ENCODE measurements around the gene RABL6. TPM values are rescaled to one million over a fixed set of nuclear protein-coding genes. Genes with fewer than 3 reads are reported as not detected.
A peak's percentile ranks its signal among the peaks of the same experiment; 100 is the strongest.

RABL6 gene
- total and polyA plus RNA-seq, 2 of the 4 experiments (the other 2 are of a cell fraction): 37.1 to 47.5 TPM

DNA sequence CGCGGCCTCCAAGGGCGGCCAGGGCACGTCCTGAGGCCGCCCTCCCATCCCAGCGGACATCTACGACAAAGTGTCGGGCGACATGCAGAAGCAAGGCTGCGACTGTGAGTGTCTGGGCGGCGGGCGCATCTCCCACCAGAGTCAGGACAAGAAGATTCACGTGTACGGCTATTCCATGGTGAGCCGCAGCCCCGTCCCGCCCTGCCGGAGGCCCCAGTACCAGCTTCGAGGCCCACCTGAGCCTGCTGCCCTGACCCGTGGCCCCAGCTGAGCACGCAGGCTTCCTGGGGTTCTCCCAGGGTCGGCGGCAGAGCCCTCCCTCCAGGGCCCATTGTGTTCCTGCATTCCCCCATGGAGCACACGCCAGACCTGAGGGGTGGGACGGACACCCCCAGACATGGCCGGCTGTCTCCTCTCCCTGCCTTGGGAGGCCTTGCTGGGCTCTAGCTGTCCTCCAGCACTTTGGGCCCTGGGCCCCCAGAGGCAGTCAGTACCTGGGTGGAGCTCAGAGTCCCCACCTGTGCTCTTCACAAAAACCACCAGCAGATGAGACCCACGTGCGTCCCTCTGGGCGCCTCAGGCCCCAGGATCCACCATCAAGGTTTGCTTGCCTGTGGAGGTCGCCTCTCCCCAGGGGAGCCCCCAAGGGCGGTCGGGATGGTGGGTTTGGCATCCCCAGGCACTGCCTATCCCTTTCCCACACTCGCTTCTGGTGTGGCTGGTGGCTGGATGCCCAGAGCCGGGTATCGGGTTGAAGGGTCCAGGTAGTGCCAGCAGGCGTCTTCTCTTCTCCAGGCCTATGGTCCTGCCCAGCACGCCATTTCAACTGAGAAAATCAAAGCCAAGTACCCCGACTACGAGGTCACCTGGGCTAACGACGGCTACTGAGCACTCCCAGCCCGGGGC is 42.5 kb downstream of the RABL6 start:
- Histone ChIP-seq H3K23ac (ENCODE audit: low read depth, low read length) (peak overlapping the region; percentile 89), H4K91ac (ENCODE audit: insufficient read depth, low read depth, low read length) (peak overlapping the region; percentile 41; the same call in 1 of the 2 replicates), H3K4me2 (ENCODE audit: low read depth, low read length) (peak overlapping the region; percentile 90), H3K18ac (ENCODE audit: low read depth, low read length) (no peak overlapping the region), H3K79me1 (ENCODE audit: low read depth in 1 of 2, low read length in 2 of 2) (peaks cover 9 to 21% of the 10 kb centered on the region in 2 experiments; a peak in 2 of 4 replicates), H3K27ac (ENCODE audit: insufficient read depth, low read length) (peak overlapping the region; percentile 81), H3K9ac (ENCODE audit: low read depth, low read length) (peak overlapping the region; percentile 90), H3K36me3 (ENCODE audit: control insufficient read depth, insufficient read depth, low read length) (peaks cover 14% of the 10 kb centered on the region; the same call in 1 of the 2 replicates), H4K8ac (ENCODE audit: low read depth in 2 of 2, low read length in 2 of 2) (peak overlapping the region; percentile 78 to 90; a peak in 3 of 4 replicates), H2AK9ac (replicated peaks; ENCODE audit: low read depth, low read length, poor library complexity) (peak overlapping the region; percentile 100), H3K9me1 (ENCODE audit: insufficient read depth, low read length) (no peaks in the 10 kb centered on the region), H3K4me1 (ENCODE audit: control insufficient read depth, insufficient read depth, low read length) (peaks cover 9% of the 10 kb centered on the region), H2AK5ac (ENCODE audit: low read depth, low read length) (peak overlapping the region; percentile 99), H3K9me3 (ENCODE audit: control insufficient read depth, insufficient read depth, low read length) (peaks cover 6% of the 10 kb centered on the region; the same call in 1 of the 2 replicates), H2BK5ac (ENCODE audit: low read depth, low read length, poor library complexity, severe bottlenecking) (peak overlapping the region; percentile 78), H2BK15ac (ENCODE audit: low read depth, low read length) (no peak overlapping the region), H3K14ac (replicated peaks; ENCODE audit: low read depth, low read length) (peak overlapping the region; percentile 95), H3K4ac (ENCODE audit: low read depth, low read length) (peak overlapping the region; percentile 93), H2BK20ac (ENCODE audit: low read depth, low read length) (no peak overlapping the region), H3K4me3 (ENCODE audit: insufficient read depth, low read depth, low read length) (peak overlapping the region; percentile 76), H3K56ac (ENCODE audit: extremely low read depth, insufficient read depth, low read length) (peak overlapping the region; percentile 64; the same call in 1 of the 2 replicates), H3K27me3 (ENCODE audit: control insufficient read depth, insufficient read depth, low read length) (peaks cover 18% of the 10 kb centered on the region), H4K5ac (ENCODE audit: low read depth, low read length) (no peak overlapping the region), H2AFZ (replicated peaks; ENCODE audit: low read length, poor library complexity) (peak overlapping the region; percentile 89), H4K20me1 (ENCODE audit: insufficient read depth, low read length) (peaks cover 20% of the 10 kb centered on the region), H2BK120ac (ENCODE audit: low read depth, low read length) (no peak overlapping the region)
- DNase-seq: no peak
- dilution Hi-C loops (cut with HindIII; ENCODE audit: low sequenced_read_pairs, unreplicated experiment): no loop called here
- BruUV-seq (replicated peaks): TSS peak; percentile 44
- intact Hi-C loops (cut with micrococcal nuclease): loop anchor here (2.0 kb wide), 1 partner anchor 95 kb away; the partner anchor contains the start of genes C8G and FBXW5
- in situ Hi-C loops (cut with MboI; ENCODE audit: low sequenced_read_pairs): no loop called here
- CTCF ChIA-PET: no interaction called here
- TF ChIP-seq MXI1 (IDR thresholded peaks at IDR 0.05; ENCODE audit: borderline replicate concordance, low read depth, low read length) (peak; percentile 50; the same call in 1 of the 2 replicates), BHLHE40 (IDR thresholded peaks at IDR 0.05; ENCODE audit: low read depth, low read length) (no peak)
- WGBS, 2 experiments (ENCODE audit: extremely low coverage in 2 of 2, insufficient read length in 1 of 2): 51% methylated on average over 20 of the region's 43 CpGs; no CpG with 5 or more reads in 1 of the 2 experiments
- no peak for ATAC-seq (ENCODE audit: low read depth)
- POLR2A ChIA-PET (ENCODE audit: unreplicated experiment): no interaction called here

Measured in IMR-90 (cell line).